SU-DHL-6 (cell line): ENCODE data around the gene VPS4A.

ENCODE experiments used
- EZH2phosphoT487 ChIP-seq: fragments of 200-600 bp; sonication (generic), shearing (Covaris generic); conservative IDR thresholded peaks from 2 replicates; pipeline ENCODE4 v1.6.1; 2018; ENCODE audit warnings: mild to moderate bottlenecking, antibody characterized with exemption, low read length, moderate library complexity, mixed read lengths
- TF ChIP-seq, protein P1 (sequence below): fragments of 200-600 bp; sonication (generic); IDR thresholded peaks from one replicate; pipeline ENCODE4 v1.5.1; 2017; ENCODE audit warnings: antibody characterized with exemption, mild to moderate bottlenecking, low read length, moderate library complexity; ENCODE audit not compliant: insufficient read depth, poor library complexity, severe bottlenecking

DNA sequence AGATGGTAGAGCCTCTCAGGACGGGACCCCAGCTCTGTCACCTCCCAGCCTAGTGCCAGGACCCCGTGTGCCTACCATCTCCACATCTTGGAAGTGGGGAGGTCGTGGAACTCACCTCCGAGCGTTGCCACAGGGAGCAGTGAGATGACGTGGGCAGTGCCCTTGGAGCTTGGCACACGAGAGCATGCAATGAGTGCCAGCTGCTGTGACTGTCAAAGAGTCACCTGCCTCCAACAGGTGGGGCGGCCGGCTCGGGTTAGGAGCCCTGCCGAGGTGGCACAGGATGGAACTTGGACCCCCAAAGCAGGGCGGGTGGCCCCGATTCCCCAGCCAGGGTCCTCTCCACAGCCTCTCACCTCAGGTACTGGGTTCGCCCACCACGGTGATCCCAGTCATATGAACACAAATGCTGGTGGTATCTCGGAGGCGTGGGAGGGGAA lies 5.5 kb downstream of the VPS4A start:
- TF ChIP-seq, protein P1, sequence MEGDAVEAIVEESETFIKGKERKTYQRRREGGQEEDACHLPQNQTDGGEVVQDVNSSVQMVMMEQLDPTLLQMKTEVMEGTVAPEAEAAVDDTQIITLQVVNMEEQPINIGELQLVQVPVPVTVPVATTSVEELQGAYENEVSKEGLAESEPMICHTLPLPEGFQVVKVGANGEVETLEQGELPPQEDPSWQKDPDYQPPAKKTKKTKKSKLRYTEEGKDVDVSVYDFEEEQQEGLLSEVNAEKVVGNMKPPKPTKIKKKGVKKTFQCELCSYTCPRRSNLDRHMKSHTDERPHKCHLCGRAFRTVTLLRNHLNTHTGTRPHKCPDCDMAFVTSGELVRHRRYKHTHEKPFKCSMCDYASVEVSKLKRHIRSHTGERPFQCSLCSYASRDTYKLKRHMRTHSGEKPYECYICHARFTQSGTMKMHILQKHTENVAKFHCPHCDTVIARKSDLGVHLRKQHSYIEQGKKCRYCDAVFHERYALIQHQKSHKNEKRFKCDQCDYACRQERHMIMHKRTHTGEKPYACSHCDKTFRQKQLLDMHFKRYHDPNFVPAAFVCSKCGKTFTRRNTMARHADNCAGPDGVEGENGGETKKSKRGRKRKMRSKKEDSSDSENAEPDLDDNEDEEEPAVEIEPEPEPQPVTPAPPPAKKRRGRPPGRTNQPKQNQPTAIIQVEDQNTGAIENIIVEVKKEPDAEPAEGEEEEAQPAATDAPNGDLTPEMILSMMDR = no peak
- TF ChIP-seq EZH2phosphoT487 = no peak
